ENCODE results near the gene ARID5A. TPM values are rescaled to one million over a fixed set of nuclear protein-coding genes. Genes with fewer than 3 reads are reported as not detected.

ARID5A gene
- total RNA-seq, 1 donor from 2014 or later, result 4.1 TPM

- DNase-seq (ENCODE audit: low spot score in 2 of 2, unreplicated experiment in 2 of 2), result no peak
- no peaks in the 10 kb centered on the region for H3K4me1 Mint-ChIP-seq
- H3K36me3 Mint-ChIP-seq, result peaks cover 60% of the 10 kb centered on the region
- H3K9me3 Mint-ChIP-seq, result peaks cover 5% of the 10 kb centered on the region
- no peak overlapping the region for H3K4me3 Mint-ChIP-seq
- no peak for TF ChIP-seq CTCF (IDR thresholded peaks at IDR 0.05; ENCODE audit: unreplicated experiment)
- H3K27me3 Mint-ChIP-seq (ENCODE audit: low read depth), result no peaks in the 10 kb centered on the region
- no peak overlapping the region for H3K27ac Mint-ChIP-seq
Measured at GRCh38 chr2:96594282-96594681, 57.7 kb downstream of the ARID5A start.

GRCh38 chr2:96594691-96595152 lies 58.2 kb downstream of the ARID5A start:
- Mint-ChIP-seq H3K27ac (no peak overlapping the region), H3K9me3 (peaks cover 5% of the 10 kb centered on the region), H3K36me3 (peaks cover 57% of the 10 kb centered on the region), H3K4me1 (no peaks in the 10 kb centered on the region), H3K4me3 (no peak overlapping the region), H3K27me3 (ENCODE audit: low read depth) (no peaks in the 10 kb centered on the region)
- TF ChIP-seq CTCF (IDR thresholded peaks at IDR 0.05; ENCODE audit: unreplicated experiment), result no peak
- no peak for DNase-seq (ENCODE audit: low spot score in 2 of 2, unreplicated experiment in 2 of 2)

GRCh38 chr2:96596596-96596995 lies 60.0 kb downstream of the ARID5A start:
- Mint-ChIP-seq H3K9me3 (peaks cover 5% of the 10 kb centered on the region), H3K4me1 (no peaks in the 10 kb centered on the region), H3K27ac (no peak overlapping the region), H3K36me3 (peaks cover 63% of the 10 kb centered on the region), H3K27me3 (ENCODE audit: low read depth) (no peaks in the 10 kb centered on the region), H3K4me3 (no peak overlapping the region)
- no peak for DNase-seq (ENCODE audit: low spot score in 2 of 2, unreplicated experiment in 2 of 2)
- no peak for TF ChIP-seq CTCF (IDR thresholded peaks at IDR 0.05; ENCODE audit: unreplicated experiment)

GRCh38 chr2:96599941-96600340 lies 63.4 kb downstream of the ARID5A start:
- no peak for DNase-seq (ENCODE audit: low spot score in 2 of 2, unreplicated experiment in 2 of 2)
- Mint-ChIP-seq H3K36me3 (peaks cover 48% of the 10 kb centered on the region), H3K27ac (no peak overlapping the region), H3K9me3 (no peaks in the 10 kb centered on the region), H3K27me3 (ENCODE audit: low read depth) (no peaks in the 10 kb centered on the region), H3K4me3 (no peak overlapping the region), H3K4me1 (no peaks in the 10 kb centered on the region)
- TF ChIP-seq CTCF (IDR thresholded peaks at IDR 0.05; ENCODE audit: unreplicated experiment), result no peak

- Mint-ChIP-seq H3K36me3 (peaks cover 56% of the 10 kb centered on the region), H3K27me3 (ENCODE audit: low read depth) (no peaks in the 10 kb centered on the region), H3K27ac (no peak overlapping the region), H3K4me3 (no peak overlapping the region), H3K4me1 (no peaks in the 10 kb centered on the region), H3K9me3 (no peaks in the 10 kb centered on the region)
- DNase-seq (ENCODE audit: low spot score in 2 of 2, unreplicated experiment in 2 of 2), result no peak
- no peak for TF ChIP-seq CTCF (IDR thresholded peaks at IDR 0.05; ENCODE audit: unreplicated experiment)
Measured at GRCh38 chr2:96601382-96602292, 65.1 kb downstream of the ARID5A start.

Other genes starting within 250 kb of the ARID5A start
- 195 to 200 TPM (median 199 TPM) in 3 replicates for gene SNRNP200, start 231.2 kb upstream of the ARID5A start, total RNA-seq
- gene ITPRIPL1, start 211.4 kb upstream of the ARID5A start, total RNA-seq, result 8.9 to 12.0 TPM (median 10.9 TPM) in 3 replicates
- gene NCAPH, start 201.0 kb upstream of the ARID5A start, total RNA-seq, result 13.1 to 13.9 TPM (median 13.6 TPM) in 3 replicates
- 0.13 TPM in 1 of 3 replicates, not detected in the others for gene NEURL3, start 31.4 kb upstream of the ARID5A start, total RNA-seq
- 66.0 to 70.2 TPM (median 68.1 TPM) in 3 replicates for gene KANSL3, start 101.6 kb downstream of the ARID5A start, total RNA-seq
- gene FER1L5, start 106.0 kb downstream of the ARID5A start, total RNA-seq, result 0.91 to 1.4 TPM (median 1.1 TPM) in 3 replicates
- gene LMAN2L, start 203.3 kb downstream of the ARID5A start, total RNA-seq, result 30.5 to 33.3 TPM (median 31.4 TPM) in 3 replicates
- 19.9 to 22.0 TPM (median 20.0 TPM) in 3 replicates for gene CNNM4, start 224.2 kb downstream of the ARID5A start, total RNA-seq